EL (cell line): Measurements from ENCODE around the gene CYP3A7.
"Not testable (repeated sequence)": the region's sequence is repeated elsewhere in the genome, so short reads cannot be mapped to it uniquely, and the experiment has no call there.

Source experiments
- DNase-seq: peaks from one replicate; pipeline ENCODE4 v3.0.0-alpha.2; 2016

CYP3A7 gene

GRCh38 chr7:99734987-99735386, at the start of gene CYP3A7:
CYP3A7 (minus strand) TSS chr7:99735196; CDS start chr7:99735093, 103 bp downstream.
- no peak for DNase-seq

- no peak for DNase-seq
Observed at GRCh38 chr7:99784007-99784406, 49.0 kb upstream of the CYP3A7 start, which contains the start of gene CYP3A4. CYP3A4 (minus strand) TSS chr7:99784184; CDS start chr7:99784081, 103 bp downstream.

- DNase-seq, result no peak
Observed at GRCh38 chr7:99782012-99782953, 47.3 kb upstream of the CYP3A7 start.

GRCh38 chr7:99780588-99780987, 45.6 kb upstream of the CYP3A7 start:
- DNase-seq, result no peak

- no peak for DNase-seq
Observed at GRCh38 chr7:99779949-99780348, 45.0 kb upstream of the CYP3A7 start.

- DNase-seq, result no peak
Observed at GRCh38 chr7:99778880-99779279, 43.9 kb upstream of the CYP3A7 start.

GRCh38 chr7:99773395-99773794, 38.4 kb upstream of the CYP3A7 start:
- DNase-seq, result not testable (repeated sequence)

GRCh38 chr7:99772565-99772964, 37.6 kb upstream of the CYP3A7 start:
- no peak for DNase-seq

GRCh38 chr7:99769494-99769893, 34.5 kb upstream of the CYP3A7 start:
- not testable (repeated sequence) for DNase-seq

- DNase-seq, result no peak
Observed at GRCh38 chr7:99768471-99768870, 33.5 kb upstream of the CYP3A7 start.

GRCh38 chr7:99767662-99768061, 32.7 kb upstream of the CYP3A7 start:
- DNase-seq, result no peak

- DNase-seq, result no peak
Observed at GRCh38 chr7:99766484-99767099, 31.6 kb upstream of the CYP3A7 start.

GRCh38 chr7:99764478-99764877, 29.5 kb upstream of the CYP3A7 start:
- no peak for DNase-seq

GRCh38 chr7:99762680-99763327, 27.8 kb upstream of the CYP3A7 start:
- DNase-seq, result no peak

GRCh38 chr7:99755085-99755484, 20.1 kb upstream of the CYP3A7 start:
- no peak for DNase-seq

GRCh38 chr7:99752356-99752755, 17.4 kb upstream of the CYP3A7 start:
- DNase-seq, result no peak

GRCh38 chr7:99751322-99752052, 16.5 kb upstream of the CYP3A7 start:
- not testable (repeated sequence) for DNase-seq

GRCh38 chr7:99748846-99749579, 14.0 kb upstream of the CYP3A7 start:
- no peak for DNase-seq

- DNase-seq, result not testable (repeated sequence)
Observed at GRCh38 chr7:99746915-99747314, 11.9 kb upstream of the CYP3A7 start.

GRCh38 chr7:99745395-99745794, 10.4 kb upstream of the CYP3A7 start:
- not testable (repeated sequence) for DNase-seq

- no peak for DNase-seq
Observed at GRCh38 chr7:99742737-99743394, 7.9 kb upstream of the CYP3A7 start.

GRCh38 chr7:99741441-99741795, 6.4 kb upstream of the CYP3A7 start:
- no peak for DNase-seq
